Left ventricle myocardium inferior (tissue), 1 donor: Measurements from ENCODE around the gene MYMX. TPM values are rescaled to one million over a fixed set of nuclear protein-coding genes. Genes with fewer than 3 reads are reported as not detected.
"Not testable (repeated sequence)": the region's sequence is repeated elsewhere in the genome, so short reads cannot be mapped to it uniquely, and the experiment has no call there.

Source experiments
- DNase-seq: peaks from one replicate; pipeline ENCODE4 v3.0.0-alpha.2; 2020
- H3K27ac ChIP-seq: fragments of 200-600 bp; replicated peaks from 2 replicates; pipeline ENCODE4 v1.8.0; 2021
- H3K27me3 ChIP-seq: fragments of 200-600 bp; 2 replicates; pipeline ENCODE4 v1.8.0; 2021; ENCODE audit warnings: low read depth
- H3K36me3 ChIP-seq: fragments of 200-600 bp; 2 replicates; pipeline ENCODE4 v1.8.0; 2021
- H3K4me1 ChIP-seq: fragments of 200-600 bp; 2 replicates; pipeline ENCODE4 v1.8.0; 2021
- H3K4me3 ChIP-seq: fragments of 200-600 bp; 2 replicates; pipeline ENCODE4 v1.8.0; 2021; ENCODE audit warnings: mild to moderate bottlenecking, moderate library complexity
- H3K9me3 ChIP-seq: fragments of 200-600 bp; replicated peaks from 2 replicates; pipeline ENCODE4 v1.8.0; 2021
- intact Hi-C: fragments of 100-400 bp; cut with micrococcal nuclease; formaldehyde crosslinking; loops from one replicate; pipeline ENCODE4 v1.11.0; 2022
- total RNA-seq: library from RNA; stranded (reverse); fragmentation: NEBNext Ultra II Directional; extraction: Animal tissue kit (Norgen Biotek cat#: 25700); gene quantifications from one replicate; pipeline ENCODE4 v1.2.1, GENCODE V29; 2021
- TF ChIP-seq, protein P1 (sequence below): fragments of 200-600 bp; IDR thresholded peaks from 2 replicates; pipeline ENCODE4 v1.8.0; 2021; ENCODE audit warnings: antibody characterized with exemption, mild to moderate bottlenecking, borderline replicate concordance
- donor health status: DM: no; HTN: yes; CAD: no; lungs with severe emphysema.

Gene MYMX
- total RNA-seq, 1 donor from 2014 or later, result 0.36 TPM

DNA sequence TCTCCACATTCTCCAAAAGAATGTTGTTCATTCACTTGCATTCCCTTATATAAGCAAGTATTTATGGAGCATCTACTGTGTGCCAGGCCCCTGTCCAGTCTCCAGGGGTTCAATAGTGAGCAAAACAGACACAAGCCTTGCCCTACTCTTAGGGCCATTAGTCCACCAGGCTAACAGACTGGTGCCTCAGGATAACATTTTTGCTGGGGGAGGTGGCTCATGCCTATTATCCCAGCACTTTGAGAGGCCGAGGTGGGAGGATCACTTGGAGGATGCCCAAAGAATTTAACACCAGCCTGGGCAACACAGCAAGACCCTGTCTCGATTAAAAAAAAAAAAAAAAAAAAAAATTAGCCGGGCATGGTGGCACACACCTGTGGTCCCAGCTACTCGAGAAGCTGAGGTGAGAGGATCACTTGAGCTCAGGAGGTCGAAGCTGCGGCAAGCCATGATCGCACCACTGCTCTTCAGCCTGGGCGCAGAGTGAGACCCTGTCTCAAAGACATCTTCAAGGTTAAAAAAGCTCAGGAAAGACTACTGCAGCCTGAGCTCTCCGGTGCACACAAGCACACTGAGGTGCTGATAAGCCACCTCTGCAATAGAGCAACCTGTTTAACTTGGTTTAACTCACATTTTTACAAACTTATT, 38.2 kb upstream of the MYMX start:
- intact Hi-C loops, result no loop called here
- no peak overlapping the region for H3K4me3 ChIP-seq
- no peaks in the 10 kb centered on the region for H3K27me3 ChIP-seq
- no peaks in the 10 kb centered on the region for H3K9me3 ChIP-seq
- TF ChIP-seq, protein P1, sequence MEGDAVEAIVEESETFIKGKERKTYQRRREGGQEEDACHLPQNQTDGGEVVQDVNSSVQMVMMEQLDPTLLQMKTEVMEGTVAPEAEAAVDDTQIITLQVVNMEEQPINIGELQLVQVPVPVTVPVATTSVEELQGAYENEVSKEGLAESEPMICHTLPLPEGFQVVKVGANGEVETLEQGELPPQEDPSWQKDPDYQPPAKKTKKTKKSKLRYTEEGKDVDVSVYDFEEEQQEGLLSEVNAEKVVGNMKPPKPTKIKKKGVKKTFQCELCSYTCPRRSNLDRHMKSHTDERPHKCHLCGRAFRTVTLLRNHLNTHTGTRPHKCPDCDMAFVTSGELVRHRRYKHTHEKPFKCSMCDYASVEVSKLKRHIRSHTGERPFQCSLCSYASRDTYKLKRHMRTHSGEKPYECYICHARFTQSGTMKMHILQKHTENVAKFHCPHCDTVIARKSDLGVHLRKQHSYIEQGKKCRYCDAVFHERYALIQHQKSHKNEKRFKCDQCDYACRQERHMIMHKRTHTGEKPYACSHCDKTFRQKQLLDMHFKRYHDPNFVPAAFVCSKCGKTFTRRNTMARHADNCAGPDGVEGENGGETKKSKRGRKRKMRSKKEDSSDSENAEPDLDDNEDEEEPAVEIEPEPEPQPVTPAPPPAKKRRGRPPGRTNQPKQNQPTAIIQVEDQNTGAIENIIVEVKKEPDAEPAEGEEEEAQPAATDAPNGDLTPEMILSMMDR, result no peak
- peaks cover 38% of the 10 kb centered on the region for H3K4me1 ChIP-seq
- peak overlapping the region; percentile 80 for H3K27ac ChIP-seq
- H3K36me3 ChIP-seq, result no peaks in the 10 kb centered on the region
- DNase-seq, result no peak

DNA sequence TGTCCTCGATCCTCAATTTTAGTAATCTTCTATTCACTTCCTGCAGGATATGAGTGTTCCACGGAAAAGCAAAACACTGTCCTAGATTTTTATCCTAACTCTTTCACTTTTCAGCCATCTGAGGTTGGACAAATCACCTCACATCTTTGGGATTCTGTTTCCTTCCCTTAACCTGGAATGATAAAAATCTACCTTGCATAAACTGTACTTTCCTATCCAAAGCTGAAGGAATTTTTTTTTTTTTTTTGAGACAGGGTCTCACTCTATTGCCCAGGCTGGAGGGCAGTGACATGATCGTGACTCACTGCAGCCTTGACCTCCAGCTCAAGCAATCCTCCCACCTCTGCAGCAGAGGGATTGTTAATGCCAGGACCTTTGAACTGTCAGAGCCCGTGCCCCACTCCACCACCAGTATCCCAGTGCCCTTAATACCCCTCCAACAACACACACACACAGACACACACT, 37.6 kb upstream of the MYMX start:
- no peaks in the 10 kb centered on the region for H3K36me3 ChIP-seq
- H3K27ac ChIP-seq, result peak overlapping the region; percentile 80
- intact Hi-C loops, result no loop called here
- no peak for DNase-seq
- H3K27me3 ChIP-seq, result no peaks in the 10 kb centered on the region
- H3K4me1 ChIP-seq, result peaks cover 40% of the 10 kb centered on the region
- H3K4me3 ChIP-seq, result no peak overlapping the region
- H3K9me3 ChIP-seq, result no peaks in the 10 kb centered on the region
- TF ChIP-seq, protein P1, result no peak

DNA sequence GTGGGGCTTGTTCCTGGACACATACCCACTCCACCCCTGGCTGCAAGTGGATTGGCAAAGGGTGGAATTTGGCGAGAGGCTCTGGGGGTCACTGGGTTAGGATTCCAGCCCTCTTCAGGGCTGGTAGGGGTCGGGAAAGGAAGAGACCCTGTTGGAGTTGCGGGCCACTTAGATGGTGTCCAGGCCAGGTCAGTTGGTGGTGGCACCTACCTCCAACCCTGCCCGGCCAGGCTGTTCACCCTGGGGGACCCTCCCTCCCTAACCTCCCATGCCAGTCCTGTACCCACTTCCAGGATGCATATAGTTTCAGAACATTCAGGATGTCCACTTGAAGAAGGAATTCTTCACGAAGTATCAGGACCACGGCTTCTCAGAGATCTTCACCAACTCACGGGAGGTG, 37.1 kb upstream of the MYMX start:
- H3K27ac ChIP-seq, result peak overlapping the region; percentile 27
- no peak overlapping the region for H3K4me3 ChIP-seq
- H3K4me1 ChIP-seq, result peaks cover 40% of the 10 kb centered on the region
- intact Hi-C loops, result no loop called here
- no peaks in the 10 kb centered on the region for H3K36me3 ChIP-seq
- TF ChIP-seq, protein P1, result no peak
- H3K27me3 ChIP-seq, result no peaks in the 10 kb centered on the region
- no peak for DNase-seq
- no peaks in the 10 kb centered on the region for H3K9me3 ChIP-seq

DNA sequence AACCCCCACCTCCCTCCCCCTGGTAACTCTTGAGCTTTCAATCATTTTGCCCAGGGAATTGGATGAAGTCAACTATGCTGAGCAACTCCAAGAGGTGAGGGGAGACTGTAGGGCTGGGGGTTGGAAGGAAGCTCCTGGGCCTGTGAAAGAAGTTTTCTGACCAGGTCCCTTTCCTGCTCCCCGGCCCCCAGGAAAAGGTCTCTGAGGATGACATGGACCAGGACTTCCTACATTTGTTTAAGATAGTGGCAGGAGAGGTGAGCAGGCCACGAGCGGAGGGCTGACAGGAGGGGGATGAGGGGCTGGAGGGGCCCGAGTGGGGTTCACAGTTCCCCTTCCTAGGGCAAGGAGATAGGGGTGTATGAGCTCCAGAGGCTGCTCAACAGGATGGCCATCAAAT, 36.3 kb upstream of the MYMX start:
- no peak for DNase-seq
- intact Hi-C loops, result no loop called here

DNA sequence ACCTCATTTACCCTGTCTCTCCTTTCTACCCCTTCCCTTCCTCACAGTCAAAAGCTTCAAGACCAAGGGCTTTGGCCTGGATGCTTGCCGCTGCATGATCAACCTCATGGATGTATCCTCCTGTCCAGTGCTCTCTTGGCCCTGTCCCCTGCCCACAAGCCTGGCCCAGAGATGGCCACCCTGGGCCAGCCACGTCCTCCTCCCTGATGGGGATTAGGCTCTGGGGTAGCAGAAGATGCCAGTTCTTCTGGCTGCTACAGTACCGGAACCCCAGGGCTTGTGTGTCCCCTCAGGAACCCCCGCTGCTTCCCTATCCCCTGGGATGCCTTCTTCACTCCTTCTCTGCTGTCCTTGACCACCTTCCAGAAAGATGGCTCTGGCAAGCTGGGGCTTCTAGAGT, 35.8 kb upstream of the MYMX start:
- no peaks in the 10 kb centered on the region for H3K36me3 ChIP-seq
- no peaks in the 10 kb centered on the region for H3K27me3 ChIP-seq
- H3K4me3 ChIP-seq, result no peak overlapping the region
- TF ChIP-seq, protein P1, result no peak
- no peak for DNase-seq
- intact Hi-C loops, result no loop called here
- no peak overlapping the region for H3K27ac ChIP-seq
- H3K4me1 ChIP-seq, result peaks cover 42% of the 10 kb centered on the region
- no peaks in the 10 kb centered on the region for H3K9me3 ChIP-seq

More for the DNA sequence above, 36.3 kb upstream of the MYMX start:
- TF ChIP-seq, protein P1, result no peak
- H3K9me3 ChIP-seq, result no peaks in the 10 kb centered on the region
- H3K27me3 ChIP-seq, result no peaks in the 10 kb centered on the region
- peaks cover 40% of the 10 kb centered on the region for H3K4me1 ChIP-seq
- no peaks in the 10 kb centered on the region for H3K36me3 ChIP-seq
- H3K4me3 ChIP-seq, result no peak overlapping the region
- no peak overlapping the region for H3K27ac ChIP-seq

DNA sequence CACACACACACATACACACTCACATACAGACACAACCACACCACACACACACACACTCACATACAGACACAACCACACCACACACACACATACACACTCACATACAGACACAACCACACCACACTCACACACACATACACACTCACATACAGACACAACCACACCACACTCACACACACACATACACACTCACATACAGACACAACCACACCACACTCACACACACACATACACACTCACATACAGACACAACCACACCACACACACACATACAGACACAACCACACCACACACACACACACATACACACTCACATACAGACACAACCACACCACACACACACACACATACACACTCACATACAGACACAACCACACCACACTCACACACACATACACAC, 34.9 kb upstream of the MYMX start:
- H3K4me3 ChIP-seq, H3K36me3 ChIP-seq, H3K27me3 ChIP-seq, DNase-seq, H3K9me3 ChIP-seq, intact Hi-C loops, H3K27ac ChIP-seq: not testable (repeated sequence)
- peaks cover 41% of the 10 kb centered on the region for H3K4me1 ChIP-seq
